HG02623 (cell line): ENCODE results near the gene EEF1A2.
A peak's percentile ranks its signal among the peaks of the same experiment; 100 is the strongest.
"Not testable (repeated sequence)": the region's sequence is repeated elsewhere in the genome, so short reads cannot be mapped to it uniquely, and the experiment has no call there.

ENCODE experiments used
- ATAC-seq: cut with Tn5 transposase; IDR thresholded peaks from one replicate; pipeline ENCODE4 v1.9.1; 2021; ENCODE audit warnings: moderate library complexity; ENCODE audit not compliant: unreplicated experiment

EEF1A2 gene

DNA sequence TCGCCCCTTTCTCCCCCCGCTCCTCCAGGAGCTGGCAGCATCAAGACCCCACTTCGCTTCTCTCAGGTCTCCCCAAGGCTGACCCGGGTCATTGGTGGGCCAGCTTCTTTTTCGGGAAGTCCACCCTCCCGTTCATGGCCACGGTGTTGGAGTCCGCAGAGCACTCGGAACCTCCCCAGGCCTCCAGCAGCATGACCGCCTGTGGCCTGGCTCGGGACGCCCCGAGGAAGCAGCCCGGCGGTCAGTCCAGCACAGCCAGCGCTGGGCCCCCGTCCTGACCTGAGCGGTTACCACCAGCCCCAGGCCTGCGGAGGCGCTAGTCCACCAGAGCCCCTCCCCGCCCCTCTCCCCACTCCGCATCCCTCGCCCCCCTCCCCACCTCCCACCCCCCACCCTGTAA lies 22.7 kb upstream of the EEF1A2 start:
- ATAC-seq = no peak

DNA sequence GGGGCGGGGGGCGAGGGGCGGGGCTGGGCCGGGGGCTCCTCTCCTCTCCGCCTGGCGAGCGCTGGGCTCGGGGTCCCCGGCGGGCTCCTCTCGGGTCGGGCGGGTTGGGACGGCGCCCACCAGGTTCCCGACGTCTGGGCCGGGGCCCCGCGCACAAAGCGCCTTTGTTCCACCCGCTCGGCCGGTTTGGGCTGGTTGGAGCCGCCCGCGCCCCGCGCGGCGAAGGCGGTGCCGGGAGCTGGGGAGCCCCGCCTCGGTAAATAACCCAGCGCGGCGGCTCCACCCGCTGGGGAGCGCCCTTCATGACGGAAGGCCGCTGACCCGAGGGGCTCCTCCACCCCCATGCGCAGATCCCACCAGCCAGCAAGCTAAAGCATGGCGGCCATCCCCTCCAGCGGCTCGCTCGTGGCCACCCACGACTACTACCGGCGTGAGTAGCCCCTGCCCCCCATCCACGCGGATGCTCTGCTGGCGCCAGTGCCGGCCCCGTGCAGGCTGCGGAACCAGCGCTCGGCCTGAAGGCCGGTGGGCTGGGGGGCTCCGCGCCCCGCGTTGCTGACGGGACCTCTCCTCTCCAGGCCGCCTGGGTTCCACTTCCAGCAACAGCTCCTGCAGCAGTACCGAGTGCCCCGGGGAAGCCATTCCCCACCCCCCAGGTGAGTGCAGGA lies 22.2 kb upstream of the EEF1A2 start:
- peak; percentile 16 for ATAC-seq

DNA sequence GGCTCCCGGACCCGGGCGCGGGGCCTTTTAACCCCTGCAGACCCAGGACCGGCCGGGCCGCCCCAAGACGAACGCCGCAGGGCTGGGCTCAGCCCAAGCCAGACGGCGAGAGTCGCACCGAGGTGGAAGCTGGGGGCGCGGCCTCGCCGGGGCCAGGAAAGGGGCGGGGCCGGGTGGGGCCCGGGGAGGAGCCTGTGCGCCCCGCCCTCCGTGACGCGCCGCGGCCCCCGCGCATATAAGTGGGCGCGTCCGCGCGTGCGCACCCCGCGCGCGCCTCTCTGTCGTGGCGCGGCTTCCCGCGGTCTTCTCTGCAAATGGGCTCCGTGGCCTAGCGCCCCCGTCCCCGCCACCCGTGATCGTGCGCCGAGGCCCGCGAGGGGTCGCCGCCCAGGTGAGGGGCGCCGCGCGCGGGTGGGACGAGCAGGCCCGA lies 21.6 kb upstream of the EEF1A2 start, which contains the start of gene PPDPF:
PPDPF (plus strand) TSS at position 262 of the 430 bp plus-strand sequence. CDS start 544 bp downstream, outside the sequence.
- peak; percentile 70 for ATAC-seq

DNA sequence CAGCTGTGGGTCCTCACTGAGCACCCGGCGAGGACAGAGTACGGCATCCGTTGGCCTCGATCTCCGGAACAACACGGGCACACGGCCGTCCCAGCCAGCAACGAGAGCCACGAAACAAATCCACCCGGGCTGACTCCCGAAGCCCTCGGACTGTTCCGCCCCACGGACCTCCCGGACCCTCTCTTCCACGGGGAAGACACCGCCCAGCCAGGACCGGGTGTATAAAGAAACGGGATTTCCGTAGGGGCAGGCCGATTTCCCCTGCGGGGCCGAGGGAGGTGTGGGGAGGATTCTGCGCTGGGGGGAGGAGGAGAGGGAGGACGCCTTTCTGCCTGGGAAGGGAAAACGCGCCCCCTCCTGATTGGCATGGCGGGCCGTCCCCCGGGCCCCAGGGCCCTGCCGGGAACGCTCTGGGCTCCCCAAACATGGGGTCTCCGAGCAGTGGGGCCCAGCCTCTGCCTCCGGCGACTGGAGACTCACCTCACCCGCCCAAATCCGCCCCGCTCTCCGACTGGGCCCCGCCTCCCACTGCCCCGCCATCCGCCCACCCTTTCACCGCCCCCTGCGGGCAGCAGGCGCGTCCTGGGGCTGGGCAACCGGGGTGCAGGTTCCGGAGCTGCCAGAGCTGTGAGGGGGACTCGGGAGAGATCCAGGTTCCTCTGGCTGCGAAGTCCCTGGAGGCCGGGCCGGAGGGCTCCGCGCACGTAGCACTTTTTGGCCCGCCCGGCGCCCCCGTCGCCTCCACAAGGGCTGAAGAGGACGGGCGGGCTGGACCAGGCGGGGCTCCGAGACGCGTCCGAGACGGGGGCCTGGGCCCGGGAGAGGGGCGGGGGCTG lies 21.0 kb upstream of the EEF1A2 start:
- ATAC-seq = peak; percentile 20

DNA sequence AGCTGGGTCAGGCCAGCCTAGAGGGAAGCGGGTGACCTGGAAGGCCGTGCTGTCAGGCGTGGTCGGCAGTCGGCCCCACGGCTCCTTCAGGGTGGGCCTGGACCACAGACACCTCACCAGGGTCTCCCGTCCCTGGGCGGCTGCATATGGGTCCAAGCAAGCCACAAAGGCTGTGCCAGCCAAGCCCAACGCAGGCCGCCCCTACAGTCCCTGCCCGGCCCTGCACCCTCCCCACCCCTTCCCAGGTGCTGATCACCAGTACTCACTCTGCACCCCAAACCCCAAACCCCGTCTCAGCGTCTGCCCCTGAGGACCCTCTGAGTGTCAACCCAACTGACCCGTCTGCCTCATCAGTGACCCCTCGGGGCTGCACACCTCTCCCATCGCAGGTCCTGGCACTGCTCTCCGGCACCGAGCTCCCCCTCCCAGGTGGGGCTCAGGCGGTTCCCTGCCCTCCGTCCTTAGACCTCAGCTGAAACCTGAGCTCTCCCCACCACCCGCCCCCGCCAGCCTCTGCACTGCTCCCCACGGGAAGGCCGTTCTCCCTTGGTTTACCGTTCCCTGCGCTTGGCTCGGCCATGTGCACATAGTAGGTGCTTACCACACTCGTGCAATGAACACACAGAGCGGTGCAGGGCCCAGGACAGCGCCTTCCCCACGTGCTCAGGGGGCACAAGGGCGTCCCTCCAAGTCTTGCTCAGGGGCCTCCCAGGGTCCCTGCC lies 20.2 kb upstream of the EEF1A2 start:
- ATAC-seq = no peak

DNA sequence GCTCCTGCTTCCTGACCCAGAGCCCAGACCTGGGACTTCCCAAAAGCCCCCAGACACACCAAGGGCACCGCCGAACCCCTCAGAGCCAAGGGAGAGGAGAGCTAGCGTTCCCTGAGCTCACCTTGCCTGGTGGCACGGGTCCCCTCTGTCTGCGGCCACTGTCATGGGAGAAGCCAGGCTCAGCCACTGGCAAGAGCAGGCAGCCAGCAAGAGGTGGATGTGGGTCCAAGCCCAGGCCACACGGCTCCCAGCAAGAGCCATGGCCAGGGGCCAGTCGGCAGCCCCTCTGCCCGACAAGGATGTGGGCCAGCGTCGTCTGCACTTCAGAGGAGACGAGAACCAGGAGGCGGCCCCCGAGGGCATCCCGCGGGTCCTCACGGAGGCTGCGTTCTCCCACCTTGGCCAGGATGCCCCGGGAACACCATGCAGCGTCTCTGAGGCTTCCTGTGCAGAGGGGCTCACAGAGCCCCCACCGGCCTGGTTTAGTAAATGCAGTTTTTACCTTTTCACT lies 19.5 kb upstream of the EEF1A2 start:
- ATAC-seq = no peak

DNA sequence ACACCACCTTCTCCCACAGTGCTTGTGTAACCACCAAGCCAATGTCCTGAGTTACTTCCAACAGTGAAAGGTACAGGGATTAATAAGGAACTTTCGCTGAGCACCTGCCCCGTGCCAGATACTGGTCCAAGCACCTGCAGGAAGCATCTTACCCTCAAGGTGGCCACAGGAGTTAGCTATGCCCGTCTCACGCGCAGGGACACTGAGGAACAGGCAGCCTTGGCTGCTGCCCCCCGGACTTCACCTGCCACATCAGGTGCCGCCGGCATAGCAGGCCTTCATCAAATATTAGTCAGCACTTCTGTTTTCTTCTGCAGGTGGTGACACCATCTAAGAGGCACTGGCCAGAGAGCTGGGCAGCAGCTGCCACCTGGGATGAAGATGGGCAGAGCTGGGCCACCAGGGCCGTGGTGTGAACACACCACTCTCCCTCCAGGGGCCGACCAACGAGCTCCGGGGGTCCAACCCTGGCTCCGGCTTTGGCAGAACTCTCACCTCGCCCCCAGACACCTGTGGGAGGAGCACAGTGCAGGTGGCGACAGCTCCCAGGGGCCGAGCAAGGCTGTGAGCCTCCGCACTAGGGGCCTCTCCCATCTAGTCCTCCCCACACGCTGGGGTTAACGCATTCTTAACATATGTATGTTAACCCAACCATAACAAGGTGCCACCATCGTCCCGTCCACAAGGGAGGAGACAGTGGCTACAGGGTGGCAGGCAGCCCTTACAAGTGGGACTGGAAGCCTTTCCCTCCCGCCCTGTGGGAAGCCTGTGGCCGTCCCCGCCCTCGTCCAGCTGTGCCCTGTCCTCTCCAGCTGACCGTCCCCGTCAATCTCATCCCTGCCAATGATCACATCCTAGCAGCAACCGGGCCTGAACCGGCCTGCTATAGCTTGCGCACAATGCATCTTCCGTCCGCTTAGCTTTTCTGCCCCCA lies 18.8 kb upstream of the EEF1A2 start:
- no peak for ATAC-seq

DNA sequence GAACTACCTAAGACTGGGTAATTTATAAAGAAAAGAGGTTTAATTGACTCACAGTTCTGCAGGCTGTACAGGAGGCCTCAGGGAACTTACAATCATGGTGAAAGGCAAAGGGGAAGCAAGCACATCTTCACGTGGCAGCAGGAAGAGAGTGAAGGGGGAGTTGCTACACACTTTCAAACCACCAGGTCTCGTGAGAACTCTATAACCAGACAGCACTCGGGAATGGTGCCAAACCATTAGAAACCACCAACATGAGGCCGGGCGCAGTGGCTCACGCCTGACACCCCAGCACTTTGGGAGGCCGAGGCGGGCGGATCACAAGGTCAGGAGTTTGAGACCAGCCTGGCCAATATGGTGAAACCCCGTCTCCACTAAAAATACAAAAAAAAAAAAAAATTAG lies 15.6 kb upstream of the EEF1A2 start:
- ATAC-seq = not testable (repeated sequence)

DNA sequence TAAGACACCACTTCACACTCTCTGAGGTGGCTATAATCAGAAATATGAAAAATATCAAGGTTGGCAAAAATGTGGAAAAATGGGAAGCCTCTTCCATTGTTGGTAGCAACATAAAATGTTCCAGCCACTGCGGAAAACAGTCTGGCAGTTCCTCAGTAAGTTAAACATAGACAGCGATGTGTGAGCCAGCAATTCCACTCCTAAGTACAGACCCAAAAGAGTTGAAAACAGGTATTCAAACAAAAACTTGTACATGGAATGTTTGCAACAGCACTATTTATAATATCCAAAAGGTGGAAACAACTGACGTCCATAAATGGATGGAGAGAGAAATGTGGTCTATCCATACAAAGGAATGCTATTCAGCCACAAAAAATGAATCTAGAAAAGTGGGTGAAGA lies 14.3 kb upstream of the EEF1A2 start:
- ATAC-seq = no peak

DNA sequence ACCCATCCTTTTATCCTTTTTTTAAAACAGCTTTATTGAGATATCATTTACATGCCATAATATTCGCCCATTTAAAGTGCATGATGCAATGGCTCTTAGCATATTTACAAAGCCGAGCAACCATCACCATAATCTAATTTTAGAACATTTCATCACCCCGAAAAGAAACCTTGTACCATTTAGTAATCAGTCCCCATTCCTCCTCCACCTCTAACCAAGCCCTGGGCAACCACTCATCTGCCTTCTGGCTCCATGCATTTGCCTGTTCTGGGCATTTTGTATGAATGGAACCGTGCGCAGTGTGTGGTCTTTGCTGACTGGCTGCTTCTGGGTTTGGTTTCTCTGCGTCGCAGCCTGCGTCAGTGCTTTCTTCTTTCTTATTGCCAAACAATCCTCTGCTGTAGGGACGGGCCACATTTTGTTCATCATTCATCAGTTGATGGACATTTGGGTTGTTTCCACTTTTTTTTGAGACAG lies 10.2 kb upstream of the EEF1A2 start:
- ATAC-seq = no peak

DNA sequence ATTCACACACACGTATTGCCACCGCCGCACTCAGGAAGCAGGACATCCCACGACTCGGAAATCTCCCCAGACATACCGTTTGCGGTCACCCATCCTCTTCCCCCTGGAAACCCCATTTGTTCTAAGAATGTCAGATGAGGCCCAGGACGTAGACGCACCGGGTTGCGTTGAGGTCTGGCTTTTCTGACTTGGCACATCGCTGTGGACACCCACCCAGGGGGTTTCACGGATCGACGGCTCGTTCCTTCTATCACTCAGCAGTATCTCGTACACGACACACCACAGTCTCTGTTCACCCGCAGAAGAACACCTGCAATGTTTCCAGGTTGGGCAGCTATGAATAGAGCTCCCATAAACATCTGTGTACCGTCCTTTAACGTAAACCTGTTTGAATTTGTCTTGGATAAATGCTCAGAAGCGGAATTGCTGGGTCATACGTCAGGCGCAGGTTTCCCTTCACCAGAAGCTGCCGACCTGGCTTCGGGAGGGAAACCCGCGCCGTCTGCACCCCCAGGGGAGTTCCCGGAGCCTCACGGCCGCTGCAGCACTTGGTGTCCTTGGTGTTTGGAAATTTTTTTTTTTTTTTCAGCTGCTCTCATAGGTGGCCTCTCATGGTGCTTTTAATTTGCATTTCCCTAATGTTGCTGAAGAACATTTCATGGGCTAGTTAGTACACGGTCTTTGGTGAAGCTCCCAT lies 9.3 kb upstream of the EEF1A2 start:
- no peak for ATAC-seq

DNA sequence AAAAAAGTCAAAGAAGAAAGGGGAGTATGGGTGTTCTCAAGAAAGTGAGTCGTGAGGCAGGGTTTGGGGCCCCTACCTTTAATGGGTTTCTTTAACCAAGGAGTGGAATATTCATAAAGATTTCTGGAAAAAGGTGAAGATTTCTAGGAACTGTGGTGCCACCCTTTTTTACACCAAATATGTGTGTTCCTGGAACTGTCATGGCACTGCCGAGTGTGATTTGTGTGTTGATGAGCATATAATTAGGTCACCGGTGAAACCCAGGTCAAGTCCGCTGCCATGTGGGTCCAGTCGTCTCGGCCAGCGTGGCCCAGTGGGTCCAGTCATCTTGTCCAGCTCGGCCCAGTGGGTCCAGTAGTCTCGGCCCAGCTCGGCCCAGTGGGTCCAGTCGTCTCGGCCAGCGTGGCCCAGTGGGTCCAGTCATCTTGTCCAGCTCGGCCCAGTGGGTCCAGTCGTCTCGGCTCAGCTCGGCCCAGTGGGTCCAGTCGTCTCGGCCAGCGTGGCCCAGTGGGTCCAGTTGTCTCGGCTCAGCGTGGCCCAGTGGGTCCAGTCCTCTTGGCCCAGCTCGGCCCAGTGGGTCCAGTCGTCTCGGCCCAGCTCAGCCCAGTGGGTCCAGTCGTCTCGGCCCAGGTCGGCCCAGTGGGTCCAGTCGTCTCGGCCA lies 8.3 kb upstream of the EEF1A2 start:
- ATAC-seq = no peak

DNA sequence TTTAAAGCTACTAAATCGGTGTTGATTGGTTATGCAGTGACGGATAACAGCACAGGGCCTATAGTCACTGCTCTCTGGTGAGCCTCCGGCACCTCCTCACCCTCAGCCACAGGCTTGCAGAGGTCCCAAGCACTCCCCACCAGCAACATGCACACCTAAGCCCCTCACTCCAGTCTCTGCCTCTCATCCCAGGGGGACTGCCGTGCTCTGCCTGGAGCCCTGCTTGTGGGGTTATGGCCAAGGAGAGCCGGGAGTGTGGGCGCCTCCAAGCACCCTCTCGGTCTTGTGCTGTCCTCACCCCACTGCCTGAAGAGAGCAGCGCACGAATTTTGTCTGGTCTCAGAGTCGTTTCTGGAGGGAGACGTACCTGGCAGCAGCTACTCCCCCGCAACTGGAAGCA lies 6.8 kb upstream of the EEF1A2 start:
- ATAC-seq = no peak

DNA sequence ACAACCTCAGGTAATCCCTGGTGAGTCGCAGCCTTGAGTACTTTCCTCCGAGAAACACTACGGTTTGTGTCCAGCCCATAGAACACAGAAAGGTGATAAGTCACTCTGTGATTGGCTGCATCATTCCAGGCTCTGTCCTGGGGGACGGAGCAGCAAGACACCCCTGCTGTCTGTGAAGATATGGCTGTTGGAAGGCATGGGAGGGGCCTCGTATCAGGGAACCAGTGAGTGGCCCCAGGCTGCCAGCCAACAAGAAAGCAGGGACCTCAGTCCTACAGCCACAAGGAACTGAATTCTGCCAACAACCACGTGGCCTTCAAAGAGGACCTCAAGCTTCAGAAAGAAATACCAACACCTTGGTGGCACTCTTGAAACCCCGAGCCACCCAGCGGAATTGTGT lies 6.4 kb upstream of the EEF1A2 start:
- no peak for ATAC-seq

DNA sequence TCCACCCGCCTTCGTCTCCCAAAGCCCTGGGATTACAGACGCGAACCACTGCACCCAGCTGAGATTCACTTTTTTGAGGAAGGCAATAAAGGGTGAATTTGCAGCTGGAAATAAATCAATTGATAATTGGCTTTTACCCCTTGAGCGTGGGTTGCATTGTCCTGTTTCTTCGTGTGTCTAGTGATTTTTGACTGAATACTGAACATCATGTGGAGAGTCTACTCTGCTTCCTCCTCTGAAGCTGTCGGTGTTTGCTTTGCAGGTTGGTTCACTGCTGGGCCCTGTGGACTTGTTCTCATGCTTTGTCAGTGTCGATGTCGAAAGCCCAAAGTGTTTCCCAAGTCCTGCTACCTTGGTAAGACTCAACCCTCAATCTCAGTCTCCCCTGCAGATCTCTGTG lies 5.8 kb upstream of the EEF1A2 start:
- no peak for ATAC-seq

DNA sequence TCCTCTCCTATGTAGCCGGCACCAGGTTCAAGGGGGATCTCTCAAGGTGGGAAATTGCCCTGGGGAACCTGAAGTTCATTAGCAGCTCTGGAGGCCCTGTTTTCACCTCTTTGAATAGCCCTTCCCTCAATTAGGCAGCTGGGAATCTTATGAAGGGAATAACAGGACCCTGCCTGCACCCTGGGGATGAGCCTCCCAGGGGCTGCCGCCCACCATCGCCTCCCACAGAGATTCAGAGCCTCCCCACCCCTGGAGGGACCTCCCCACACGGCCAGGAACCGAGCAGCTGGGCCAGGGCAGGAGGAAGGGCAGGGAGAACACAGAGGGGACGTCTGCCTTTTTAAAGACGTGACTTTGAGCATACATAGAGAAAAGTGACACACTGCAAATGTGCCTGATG lies 4.6 kb upstream of the EEF1A2 start:
- no peak for ATAC-seq

DNA sequence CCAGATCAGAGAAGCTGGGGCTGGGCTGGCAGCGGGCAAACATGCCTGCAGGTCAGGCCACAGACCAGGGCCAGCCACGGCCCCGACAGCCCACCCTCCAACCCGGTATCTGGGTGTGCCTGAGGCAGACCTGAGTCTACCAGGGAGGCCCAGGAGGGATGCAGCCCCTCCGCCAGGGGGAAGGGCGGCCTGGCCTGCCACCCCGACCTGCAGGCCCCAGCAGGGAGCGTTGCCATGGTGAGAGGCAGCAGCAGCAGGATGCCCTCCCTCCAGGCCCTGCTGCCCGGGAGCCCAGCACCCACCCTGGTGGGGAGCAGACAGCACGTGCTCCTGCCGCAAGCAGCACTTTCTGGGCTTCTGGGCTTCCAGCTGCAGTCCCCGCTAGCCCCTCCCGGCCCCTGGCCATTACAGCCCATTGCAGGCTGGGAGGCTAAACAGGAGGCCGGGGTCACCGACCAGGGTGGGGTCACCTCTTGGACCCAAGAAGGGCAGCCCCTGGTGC lies 3.8 kb upstream of the EEF1A2 start:
- no peak for ATAC-seq

DNA sequence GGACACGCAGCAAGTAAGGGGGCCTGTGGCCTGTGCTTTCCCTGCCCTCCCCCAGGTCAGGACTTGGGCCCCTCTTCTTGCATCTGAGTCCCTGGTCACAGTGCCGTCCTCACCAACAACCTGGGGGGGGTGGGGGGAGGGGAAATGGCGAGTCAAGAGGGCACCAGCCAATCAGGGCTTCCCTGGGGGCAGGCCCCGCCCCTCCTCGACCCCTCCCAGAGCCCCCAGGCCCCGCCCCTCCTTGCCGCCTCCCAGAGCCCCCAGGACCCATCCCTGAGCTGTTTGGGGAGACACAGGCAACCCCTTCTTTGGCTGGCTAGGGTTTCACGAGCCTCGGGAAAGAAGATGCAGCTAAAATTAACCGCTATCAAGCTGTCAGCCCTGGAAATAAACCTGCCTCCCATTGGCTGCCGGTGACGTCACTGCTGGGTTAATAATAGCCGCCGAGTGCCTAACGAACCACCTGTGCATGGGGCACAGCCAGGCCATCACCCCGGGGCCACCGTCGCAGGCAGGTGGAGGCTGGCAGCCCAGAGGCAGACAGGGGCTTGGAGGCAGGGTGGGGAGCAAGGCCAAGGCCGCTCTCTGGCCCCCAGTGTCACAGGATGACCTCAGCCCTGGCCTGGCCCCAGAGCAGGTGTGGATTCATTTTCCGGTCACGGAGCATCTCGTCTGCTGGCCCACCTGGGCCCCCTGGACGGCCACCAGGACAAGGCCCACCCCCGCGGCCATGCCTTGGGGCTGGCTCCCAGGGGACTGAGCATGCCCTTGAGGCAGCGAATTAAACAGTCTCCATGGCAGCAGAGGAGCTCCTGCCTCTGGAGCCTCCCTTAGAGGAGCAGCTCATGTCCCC lies 3.2 kb upstream of the EEF1A2 start:
- ATAC-seq = no peak
